Naive B cell (primary cell): ENCODE data around the gene CDKL5. TPM values are rescaled to one million over a fixed set of nuclear protein-coding genes. Genes with fewer than 3 reads are reported as not detected.

Source experiments
- ATAC-seq, 2 donors: fragments of 150-1000 bp; cut with Tn5 transposase; 2 replicates each; pipeline ENCODE4 v1.10.0; 2021; ENCODE audit warnings: low read depth in 2 of 2, mild to moderate bottlenecking in 2 of 2, moderate library complexity in 2 of 2
- DNase-seq: peaks from one replicate; pipeline ENCODE4 v3.0.0; 2022
- H3K27ac Mint-ChIP-seq, 6 donors: one replicate each; pipeline ENCODE4 v1.8.0; 2020 to 2022; ENCODE audit warnings: mild to moderate bottlenecking in 6 of 6, mixed read lengths in 6 of 6, moderate library complexity in 5 of 6, inconsistent platforms in 2 of 6
- H3K27me3 Mint-ChIP-seq, 3 donors: one replicate each; pipeline ENCODE4 v1.8.0; 2021 to 2022; ENCODE audit warnings: mixed read lengths in 3 of 3, mild to moderate bottlenecking in 1 of 3
- H3K36me3 Mint-ChIP-seq, 2 donors: one replicate each; pipeline ENCODE4 v1.8.0; 2020 to 2022; ENCODE audit warnings: mixed read lengths in 2 of 2, inconsistent platforms in 1 of 2, mild to moderate bottlenecking in 1 of 2
- H3K4me1 Mint-ChIP-seq, 3 donors: one replicate each; pipeline ENCODE4 v1.8.0; 2020 to 2022; ENCODE audit warnings: mixed read lengths in 3 of 3, inconsistent platforms in 1 of 3, mild to moderate bottlenecking in 1 of 3, moderate library complexity in 1 of 3
- H3K4me3 Mint-ChIP-seq, 8 donors: one replicate each; pipeline ENCODE4 v1.8.0; 2020 to 2022; ENCODE audit warnings: mild to moderate bottlenecking in 8 of 8, mixed read lengths in 8 of 8, moderate library complexity in 8 of 8, inconsistent platforms in 2 of 8
- H3K9me3 Mint-ChIP-seq, 7 donors: one replicate each; pipeline ENCODE4 v1.8.0; 2020 to 2022; ENCODE audit warnings: mixed read lengths in 7 of 7, mild to moderate bottlenecking in 5 of 7, inconsistent platforms in 2 of 7, moderate library complexity in 1 of 7
- polyA plus RNA-seq, 6 donors: library from polyadenylated mRNA; unstranded; fragments of 300-500 nt; fragmentation: Illumina TruSeq; gene quantifications; one replicate each; pipeline ENCODE4 v1.2.3, GENCODE V29; 2021; ENCODE audit warnings: low read depth in 6 of 6

CDKL5 gene
- polyA plus RNA-seq, 6 donors from 2014 or later = 1.8 to 3.1 (median 2.6) TPM

DNA sequence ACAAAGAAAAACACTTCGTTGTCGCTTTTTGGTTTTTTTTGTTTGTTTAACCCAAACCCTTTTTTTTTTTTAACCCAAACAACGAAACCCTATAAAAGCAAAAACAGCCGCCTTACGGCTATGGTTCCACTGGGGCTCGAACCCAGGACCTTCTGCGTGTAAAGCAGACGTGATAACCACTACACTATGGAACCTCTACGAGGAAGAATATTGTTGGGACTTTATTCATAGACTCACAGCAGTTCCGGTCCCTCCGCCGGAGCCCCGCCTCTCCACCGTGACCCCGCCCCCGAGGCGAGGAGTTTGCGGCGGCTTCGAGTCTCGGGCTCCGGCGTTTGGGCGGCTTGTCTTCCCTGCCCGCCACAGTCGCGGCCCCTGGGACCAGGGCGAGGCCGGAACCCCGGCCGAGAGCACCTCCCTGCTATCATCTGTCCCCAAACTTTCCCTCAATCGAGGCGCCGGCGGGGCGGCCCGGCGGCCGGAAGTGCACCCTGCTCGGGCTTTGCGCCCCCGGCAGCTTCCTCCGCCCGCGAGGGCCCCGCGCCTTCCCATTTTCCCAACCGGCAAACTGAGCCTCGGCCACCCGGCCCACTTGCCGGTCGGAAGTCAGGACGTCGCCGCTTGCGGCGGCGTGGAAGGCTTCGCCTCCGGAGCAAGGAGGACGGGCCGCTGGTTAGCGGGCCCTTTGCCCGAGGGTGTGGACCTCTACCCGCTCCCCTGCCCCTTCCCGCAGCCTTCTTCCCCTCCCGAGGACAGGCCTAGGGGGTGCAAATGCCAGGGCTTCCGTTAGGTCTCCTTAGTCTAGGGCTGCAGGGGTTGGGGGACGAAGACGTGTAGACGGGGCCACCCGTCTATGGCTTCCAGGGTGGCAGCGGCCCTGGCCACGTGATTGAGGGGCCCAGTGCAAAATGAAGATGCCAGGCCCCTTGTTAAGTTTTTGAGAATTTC, 249.7 kb downstream of the CDKL5 start:
- H3K4me1 Mint-ChIP-seq = peaks cover 11 to 13% (median 12%) of the 10 kb centered on the region in 3 donors
- H3K9me3 Mint-ChIP-seq = peaks cover 0 to 5% (median 0%) of the 10 kb centered on the region in 7 donors
- DNase-seq (peak; percentile 87), ATAC-seq (peak; percentile 75)
- H3K27me3 Mint-ChIP-seq = no peaks in the 10 kb centered on the region
- H3K4me3 Mint-ChIP-seq = peak overlapping the region; percentile 76 to 94 (median 89)
- no peaks in the 10 kb centered on the region for H3K36me3 Mint-ChIP-seq
- peak overlapping the region; percentile 72 to 99 (median 95) for H3K27ac Mint-ChIP-seq

DNA sequence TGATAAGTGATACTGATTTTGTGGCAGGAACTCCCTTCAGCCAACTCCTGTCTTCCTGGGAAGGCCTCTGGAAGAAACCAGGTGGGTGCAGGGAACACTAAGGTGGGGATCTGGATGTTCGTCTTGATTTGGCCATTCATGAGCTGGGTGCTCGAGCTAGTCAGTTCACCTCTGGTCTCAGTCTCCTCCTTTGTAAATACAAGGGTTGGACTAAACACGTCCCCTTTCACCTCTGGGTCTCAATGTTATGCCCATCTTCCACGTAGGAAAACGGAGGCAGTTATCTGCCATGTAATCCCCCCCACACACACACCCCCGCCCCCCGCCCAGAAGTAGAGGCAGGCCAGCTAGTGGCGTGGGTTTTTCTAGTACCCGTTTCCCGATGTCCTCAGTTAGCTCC, 250.6 kb downstream of the CDKL5 start:
- no peak for DNase-seq
- no peak for ATAC-seq
- Mint-ChIP-seq H3K9me3 (peaks cover 0 to 5% (median 0%) of the 10 kb centered on the region in 7 donors), H3K4me3 (peak overlapping the region in 6 of 8 donors; percentile 36 to 94 (median 82)), H3K4me1 (peaks cover 11 to 13% (median 12%) of the 10 kb centered on the region in 3 donors), H3K36me3 (no peaks in the 10 kb centered on the region), H3K27ac (peak overlapping the region in 3 of 6 donors; percentile 66 to 95 (median 95)), H3K27me3 (no peaks in the 10 kb centered on the region)

DNA sequence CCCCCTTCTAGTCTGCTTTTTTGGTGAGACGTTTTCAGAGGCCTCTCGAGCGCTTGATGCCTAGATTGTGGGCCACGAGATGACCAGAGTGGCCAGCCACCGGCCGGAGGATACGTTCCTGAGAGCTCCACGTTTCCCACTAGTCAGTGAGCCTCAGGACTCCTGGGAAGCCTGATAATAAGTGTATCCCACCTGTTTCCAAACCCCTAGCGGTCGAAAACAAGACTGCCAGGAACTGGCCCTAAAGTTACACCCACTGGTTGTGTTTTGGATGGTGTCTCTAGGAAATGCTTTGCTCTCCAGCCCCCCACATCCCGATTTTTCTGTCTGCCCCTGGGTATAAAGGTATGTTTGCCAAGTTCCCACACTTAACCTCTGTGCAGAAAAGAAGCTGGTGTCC, 251.1 kb downstream of the CDKL5 start:
- ATAC-seq (no peak), DNase-seq (no peak)
- H3K27me3 Mint-ChIP-seq = no peaks in the 10 kb centered on the region
- peak overlapping the region in 6 of 8 donors; percentile 12 to 94 (median 82) for H3K4me3 Mint-ChIP-seq
- peaks cover 11 to 13% (median 12%) of the 10 kb centered on the region in 3 donors for H3K4me1 Mint-ChIP-seq
- H3K27ac Mint-ChIP-seq = peak overlapping the region in 3 of 6 donors; percentile 21 to 95 (median 95)
- peaks cover 0 to 5% (median 0%) of the 10 kb centered on the region in 7 donors for H3K9me3 Mint-ChIP-seq
- H3K36me3 Mint-ChIP-seq = no peaks in the 10 kb centered on the region

- no peak overlapping the region for H3K27ac Mint-ChIP-seq
- peaks cover 0 to 5% (median 0%) of the 10 kb centered on the region in 7 donors for H3K9me3 Mint-ChIP-seq
- DNase-seq (no peak), ATAC-seq (no peak)
- no peaks in the 10 kb centered on the region for H3K27me3 Mint-ChIP-seq
- H3K4me1 Mint-ChIP-seq = peaks cover 11 to 13% (median 12%) of the 10 kb centered on the region in 3 donors
- H3K4me3 Mint-ChIP-seq = peak overlapping the region in 2 of 8 donors; percentile 52 to 70
- H3K36me3 Mint-ChIP-seq = no peaks in the 10 kb centered on the region
Observed at GRCh38 chrX:18677161-18677869, 251.9 kb downstream of the CDKL5 start.

DNA sequence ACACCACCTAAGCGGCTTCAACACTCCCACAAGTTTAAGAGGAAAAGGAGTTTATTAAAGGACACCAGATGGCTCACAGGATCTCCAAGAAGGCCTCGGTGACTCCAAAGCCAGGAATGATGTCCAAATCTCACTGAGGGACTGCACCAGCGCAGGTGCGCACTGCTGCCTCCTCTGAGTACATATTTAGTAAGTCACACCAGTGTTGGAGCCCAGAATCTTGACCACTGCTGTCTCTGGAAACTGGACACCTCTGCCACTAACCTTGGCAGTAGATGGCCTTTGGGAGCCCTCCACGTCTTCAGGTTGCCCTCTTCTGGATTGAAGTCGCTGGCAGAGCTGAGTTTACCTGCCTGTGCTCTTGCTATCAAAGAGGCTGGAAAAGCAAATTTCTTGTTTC, 256.6 kb downstream of the CDKL5 start:
- DNase-seq = no peak
- Mint-ChIP-seq H3K4me1 (peaks cover 7 to 11% (median 8%) of the 10 kb centered on the region in 3 donors), H3K36me3 (no peaks in the 10 kb centered on the region), H3K27ac (no peak overlapping the region), H3K9me3 (no peaks in the 10 kb centered on the region), H3K27me3 (no peaks in the 10 kb centered on the region), H3K4me3 (no peak overlapping the region)
- no peak for ATAC-seq

GRCh38 chrX:18682979-18683387, 257.6 kb downstream of the CDKL5 start:
- Mint-ChIP-seq H3K4me1 (peaks cover 0 to 4% (median 2%) of the 10 kb centered on the region in 3 donors), H3K27ac (peak overlapping the region in 1 of 6 donors; percentile 74), H3K36me3 (no peaks in the 10 kb centered on the region), H3K4me3 (no peak overlapping the region), H3K27me3 (no peaks in the 10 kb centered on the region), H3K9me3 (no peaks in the 10 kb centered on the region)
- no peak for DNase-seq
- ATAC-seq = no peak

GRCh38 chrX:18687856-18688495, 262.6 kb downstream of the CDKL5 start:
- H3K27ac Mint-ChIP-seq = no peak overlapping the region
- peaks cover 0 to 1% (median 0%) of the 10 kb centered on the region in 3 donors for H3K4me1 Mint-ChIP-seq
- H3K4me3 Mint-ChIP-seq = no peak overlapping the region
- H3K9me3 Mint-ChIP-seq = peaks cover 0 to 4% (median 0%) of the 10 kb centered on the region in 7 donors
- no peak for DNase-seq
- ATAC-seq = no peak
- H3K27me3 Mint-ChIP-seq = no peaks in the 10 kb centered on the region
- H3K36me3 Mint-ChIP-seq = no peaks in the 10 kb centered on the region

DNA sequence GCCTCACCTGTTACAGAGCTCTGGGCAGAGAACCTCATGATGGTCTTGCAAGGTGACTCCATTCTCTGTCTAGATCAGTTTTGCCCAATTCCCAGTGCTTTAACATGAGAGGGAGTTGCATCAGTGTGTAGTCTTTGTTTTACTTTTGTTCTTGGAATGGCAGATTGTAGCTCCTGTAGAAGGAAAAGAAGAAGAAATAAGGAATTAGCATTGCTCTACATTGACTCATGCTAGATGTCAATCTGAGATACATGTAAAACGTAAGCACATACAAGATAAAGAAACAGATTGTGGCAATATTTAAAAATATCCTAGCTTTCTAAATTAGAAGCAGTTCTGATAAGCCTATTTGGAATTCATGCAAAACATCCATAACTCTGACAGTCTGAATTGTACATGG, 266.0 kb downstream of the CDKL5 start:
- ATAC-seq = no peak
- Mint-ChIP-seq H3K9me3 (peaks cover 0 to 6% (median 2%) of the 10 kb centered on the region in 7 donors), H3K27me3 (peaks cover 0 to 10% (median 0%) of the 10 kb centered on the region in 3 donors), H3K4me3 (no peak overlapping the region), H3K4me1 (no peaks in the 10 kb centered on the region), H3K36me3 (peaks cover 0 to 12% of the 10 kb centered on the region in 2 donors), H3K27ac (no peak overlapping the region)
- no peak for DNase-seq

GRCh38 chrX:18692541-18692940, 267.1 kb downstream of the CDKL5 start:
- no peak overlapping the region for H3K4me3 Mint-ChIP-seq
- H3K36me3 Mint-ChIP-seq = peaks cover 0 to 12% of the 10 kb centered on the region in 2 donors
- no peak for DNase-seq
- H3K27ac Mint-ChIP-seq = peak overlapping the region in 1 of 6 donors; percentile 2
- H3K27me3 Mint-ChIP-seq = peaks cover 0 to 19% (median 0%) of the 10 kb centered on the region in 3 donors
- ATAC-seq = no peak
- peaks cover 0 to 6% (median 2%) of the 10 kb centered on the region in 7 donors for H3K9me3 Mint-ChIP-seq
- H3K4me1 Mint-ChIP-seq = no peaks in the 10 kb centered on the region

- no peaks in the 10 kb centered on the region for H3K4me1 Mint-ChIP-seq
- no peak for ATAC-seq
- peaks cover 0 to 5% (median 2%) of the 10 kb centered on the region in 7 donors for H3K9me3 Mint-ChIP-seq
- H3K36me3 Mint-ChIP-seq = peaks cover 0 to 12% of the 10 kb centered on the region in 2 donors
- H3K27me3 Mint-ChIP-seq = peaks cover 0 to 30% (median 4%) of the 10 kb centered on the region in 3 donors
- DNase-seq = no peak
- H3K4me3 Mint-ChIP-seq = no peak overlapping the region
- no peak overlapping the region for H3K27ac Mint-ChIP-seq
Observed at GRCh38 chrX:18696653-18697052, 271.2 kb downstream of the CDKL5 start.

DNA sequence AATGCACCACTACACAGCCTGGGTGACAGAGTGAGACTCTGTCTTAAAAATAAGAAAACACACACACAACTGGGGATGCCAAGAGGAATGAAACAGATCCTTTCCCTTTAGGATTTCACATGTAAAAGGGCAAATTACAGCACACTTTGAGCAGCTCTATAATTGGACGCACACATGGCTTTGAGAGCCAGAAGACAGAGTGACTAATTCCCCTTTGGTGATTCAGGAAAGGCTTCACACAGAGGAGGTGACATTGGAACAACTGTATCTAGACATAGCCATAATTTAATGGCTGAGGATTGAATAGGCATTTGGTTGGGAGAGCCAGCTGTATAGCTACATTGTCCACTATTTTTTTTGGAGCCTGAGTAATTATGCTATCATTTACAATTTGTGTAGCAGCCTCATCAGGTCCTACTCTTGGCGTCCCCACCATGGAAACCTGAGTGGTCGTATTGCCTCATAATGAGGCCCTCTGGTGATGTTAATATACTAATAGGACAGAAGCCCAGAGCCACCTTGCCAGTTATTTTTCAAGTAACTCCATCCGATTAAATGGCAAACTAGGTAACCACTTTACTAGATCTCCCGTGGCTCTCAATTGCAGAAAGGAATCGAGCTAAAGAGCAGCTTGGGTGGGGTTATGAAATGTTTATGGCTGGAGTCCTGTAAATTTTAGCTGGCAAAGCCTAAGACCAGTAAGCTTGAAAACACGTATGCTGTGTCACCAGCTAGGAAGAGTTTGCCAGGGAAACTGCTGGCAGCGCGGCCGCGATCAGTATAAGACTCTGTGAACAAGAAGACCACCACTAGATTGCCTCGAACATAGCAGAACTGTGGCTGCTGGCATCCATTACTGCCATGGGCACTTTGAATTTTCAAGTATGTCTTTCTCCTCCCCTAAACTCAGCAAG, 273.6 kb downstream of the CDKL5 start:
- no peak for ATAC-seq
- Mint-ChIP-seq H3K9me3 (peaks cover 0 to 5% (median 2%) of the 10 kb centered on the region in 7 donors), H3K27me3 (peaks cover 0 to 32% (median 9%) of the 10 kb centered on the region in 3 donors), H3K27ac (no peak overlapping the region), H3K4me1 (no peaks in the 10 kb centered on the region), H3K4me3 (no peak overlapping the region), H3K36me3 (peaks cover 0 to 12% of the 10 kb centered on the region in 2 donors)
- DNase-seq = no peak

DNA sequence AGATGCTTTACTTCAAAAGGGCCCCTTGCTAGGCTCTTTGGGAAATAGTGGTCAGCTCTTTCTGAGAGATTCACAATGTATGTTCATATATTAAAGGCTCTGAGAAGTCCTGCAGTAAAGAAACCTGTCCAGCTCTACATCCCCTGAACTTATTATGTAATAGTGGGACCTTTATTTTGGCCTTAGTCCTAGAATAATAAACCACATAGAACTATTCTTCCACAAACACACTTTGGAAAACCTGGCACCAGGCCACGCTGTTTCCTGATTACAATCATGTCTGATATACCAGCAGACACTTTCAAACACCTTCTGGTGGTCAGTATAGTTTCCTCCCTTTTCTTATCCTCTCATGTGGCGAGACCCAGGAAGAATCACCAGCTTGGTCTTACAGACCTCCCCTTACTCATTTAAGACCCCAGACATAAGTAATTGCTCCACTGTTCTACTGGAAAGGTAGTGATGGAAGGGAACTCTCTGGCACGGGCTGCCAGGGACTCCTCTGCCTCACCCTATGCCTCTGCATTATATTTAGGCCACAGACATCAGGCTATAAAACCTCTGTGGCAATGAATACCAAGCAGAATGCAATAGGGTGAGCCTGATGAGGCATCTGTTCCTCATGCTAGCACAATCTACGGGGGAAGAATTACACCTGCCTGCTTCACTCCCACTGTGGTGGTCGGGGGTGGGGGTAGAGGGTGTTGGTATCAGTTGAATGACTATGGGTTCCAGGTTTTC, 276.4 kb downstream of the CDKL5 start:
- Mint-ChIP-seq H3K4me3 (no peak overlapping the region), H3K27ac (no peak overlapping the region), H3K36me3 (no peaks in the 10 kb centered on the region), H3K27me3 (peaks cover 0 to 21% (median 9%) of the 10 kb centered on the region in 3 donors), H3K9me3 (peaks cover 0 to 4% (median 0%) of the 10 kb centered on the region in 7 donors), H3K4me1 (no peaks in the 10 kb centered on the region)
- ATAC-seq (no peak), DNase-seq (no peak)
